ENCODE results near the gene TRIM13. TPM values are rescaled to one million over a fixed set of nuclear protein-coding genes. Genes with fewer than 3 reads are reported as not detected.

Gene TRIM13
- total and polyA plus RNA-seq, 2 of the 8 experiments (the other 6 are each of a cell fraction or from before 2014, with no cell fraction given) = 21.2 to 31.5 TPM

DNA sequence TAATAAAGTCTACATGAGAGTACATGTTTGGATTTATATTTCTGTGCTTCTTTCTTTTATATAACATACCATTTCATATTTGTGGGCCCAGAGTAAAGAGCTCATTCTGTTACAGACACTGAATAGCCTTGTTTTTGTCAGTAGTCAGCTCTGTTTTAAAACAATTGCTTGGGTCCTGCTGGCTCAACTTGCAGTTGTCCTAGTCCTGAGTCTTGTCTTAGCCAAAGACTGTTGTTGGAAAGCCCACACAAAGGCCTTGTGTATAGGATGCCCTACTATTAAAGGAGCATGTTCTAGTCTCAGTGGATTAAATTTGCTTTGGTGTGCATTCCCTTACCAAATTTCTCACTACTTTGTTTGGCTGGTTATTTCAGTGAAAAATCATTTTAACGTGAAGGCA is 14.6 kb downstream of the TRIM13 start (continued):
- TF ChIP-seq YY1 (IDR thresholded peaks at IDR 0.05; ENCODE audit: low read depth, low read length) (no peak), TEAD4 (IDR thresholded peaks at IDR 0.05; ENCODE audit: low read depth, low read length) (no peak), POLR2A (IDR thresholded peaks at IDR 0.05; ENCODE audit: control extremely low read depth in 1 of 2, low read depth in 2 of 2, low read length in 2 of 2) (no peak), PHF8 (conservative IDR thresholded peaks at IDR 0.05; ENCODE audit: low read depth, low read length) (no peak)
